ENCODE results near the gene KMT2B.

GRCh38 chr19:35720648-35721047 is 2.8 kb downstream of the KMT2B start:
- TF ChIP-seq CTCF (IDR thresholded peaks at IDR 0.05) = no peak
- no peak for TF ChIP-seq POLR2A (IDR thresholded peaks at IDR 0.05)

All from uterus (tissue), 2 donors.